Measurements from ENCODE around the gene ZNF654. TPM values are rescaled to one million over a fixed set of nuclear protein-coding genes. Genes with fewer than 3 reads are reported as not detected.
"Not testable (repeated sequence)": the region's sequence is repeated elsewhere in the genome, so short reads cannot be mapped to it uniquely, and the experiment has no call there.

Gene ZNF654
- polyA plus RNA-seq, 1 of the 3 experiments (the other 2 are of a cell fraction) = 1.6 TPM

GRCh38 chr3:88180398-88180999 lies 121.4 kb downstream of the ZNF654 start (continued):
- no peak for TF ChIP-seq ZBTB33 (IDR thresholded peaks at IDR 0.05; ENCODE audit: borderline replicate concordance, low read depth)
- no peak for TF ChIP-seq NRF1 (IDR thresholded peaks at IDR 0.05; ENCODE audit: low read depth, low read length)

DNA sequence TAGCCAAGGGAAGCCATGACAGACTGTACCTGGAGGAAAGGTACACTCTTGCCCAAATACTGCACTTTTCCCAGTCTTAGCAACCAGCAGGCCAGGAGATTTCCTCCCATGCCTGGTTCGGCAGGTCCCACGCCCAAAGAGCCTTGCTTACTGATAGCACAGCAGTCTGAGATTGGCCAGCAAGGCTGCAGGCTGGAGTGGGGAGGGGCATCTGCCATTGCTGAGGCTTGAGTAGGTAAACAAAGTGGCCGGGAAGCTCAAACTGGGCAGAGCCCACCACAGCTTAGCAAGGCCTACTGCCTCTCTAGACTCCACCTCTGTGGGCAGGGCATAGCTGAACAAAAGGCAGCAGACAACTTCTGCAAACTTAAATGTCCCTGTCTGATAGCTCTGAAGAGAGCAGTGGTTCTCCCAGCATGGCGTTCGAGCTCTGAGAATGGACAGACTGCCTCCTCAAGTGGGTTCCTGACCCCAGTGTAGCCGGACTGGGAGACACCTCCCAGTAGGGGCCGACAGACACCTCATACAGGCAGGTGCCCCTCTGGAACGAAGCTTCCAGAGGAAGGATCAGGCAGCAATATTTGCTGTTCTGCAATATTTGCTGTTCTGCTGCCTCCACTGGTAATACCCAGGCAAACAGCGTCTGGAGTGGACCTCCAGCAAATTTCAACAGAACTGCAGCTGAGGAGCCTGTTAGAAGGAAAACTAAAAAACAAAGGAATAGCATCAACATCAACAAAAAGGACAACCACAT lies 123.3 kb downstream of the ZNF654 start:
- 24% methylated on average over 7 of the region's 9 CpGs for WGBS (ENCODE audit: low lambda C conversion rate)
- H3K9ac ChIP-seq; H3K79me2 ChIP-seq (ENCODE audit: insufficient read depth); H3K9me2 ChIP-seq; H3K27ac ChIP-seq (ENCODE audit: low read depth in 2 of 2, low read length in 1 of 2); H3K27me3 ChIP-seq (ENCODE audit: insufficient read depth); H3K4me3 ChIP-seq (ENCODE audit: low read depth in 2 of 2, low read length in 1 of 2); H3K4me2 ChIP-seq; CTCF ChIA-PET; H3K4me1 ChIP-seq (ENCODE audit: control insufficient read depth in 1 of 2, insufficient read depth in 2 of 2, low read depth in 1 of 2, low read length in 1 of 2); H4K20me1 ChIP-seq (ENCODE audit: insufficient read depth); POLR2A ChIA-PET; H3F3A ChIP-seq (replicated peaks; ENCODE audit: insufficient read depth); DNase-seq; H3K36me3 ChIP-seq (replicated peaks in 1 of 2; ENCODE audit: control insufficient read depth in 1 of 2, insufficient read depth in 2 of 2, low read length in 1 of 2); H3K9me3 ChIP-seq; H2AFZ ChIP-seq (ENCODE audit: low read depth): not testable (repeated sequence)

- Histone ChIP-seq H3K9ac (peak overlapping the region; percentile 48; the same call in 1 of the 2 replicates), H3K27ac (ENCODE audit: low read depth in 2 of 2, low read length in 1 of 2) (peak overlapping the region in 1 of 2 experiments; percentile 9; a peak in 1 of 4 replicates), H3K79me2 (ENCODE audit: insufficient read depth) (no peaks in the 10 kb centered on the region), H3K27me3 (ENCODE audit: insufficient read depth) (no peaks in the 10 kb centered on the region), H3K36me3 (replicated peaks in 1 of 2; ENCODE audit: control insufficient read depth in 1 of 2, insufficient read depth in 2 of 2, low read length in 1 of 2) (no peaks in the 10 kb centered on the region), H3K9me2 (no peaks in the 10 kb centered on the region), H4K20me1 (ENCODE audit: insufficient read depth) (no peaks in the 10 kb centered on the region), H3K4me3 (ENCODE audit: low read depth in 2 of 2, low read length in 1 of 2) (peak overlapping the region; percentile 62), H3F3A (replicated peaks; ENCODE audit: insufficient read depth) (peaks cover 4% of the 10 kb centered on the region), H3K9me3 (no peaks in the 10 kb centered on the region), H2AFZ (ENCODE audit: low read depth) (peak overlapping the region; percentile 91), H3K4me2 (peak overlapping the region; percentile 73), H3K4me1 (ENCODE audit: control insufficient read depth in 1 of 2, insufficient read depth in 2 of 2, low read depth in 1 of 2, low read length in 1 of 2) (peaks cover 0 to 2% of the 10 kb centered on the region in 2 experiments; a peak in 2 of 4 replicates)
- CTCF ChIA-PET = interaction anchor here (0.8 kb wide), 1 partner anchor 10 kb away, joined by 3 read pairs; no protein-coding TSS in a partner anchor
- no peak for TF ChIP-seq POLR2AphosphoS5 (IDR thresholded peaks at IDR 0.05; ENCODE audit: low read depth, low read length)
- TF ChIP-seq JUND (IDR thresholded peaks at IDR 0.05) = no peak
- TF ChIP-seq TCF12 (IDR thresholded peaks at IDR 0.05) = peak; percentile 10; the same call in 1 of the 2 replicates
- no peak for TF ChIP-seq GATA2 (CRISPR knock-in tag; IDR thresholded peaks at IDR 0.05)
- TF ChIP-seq GABPA (IDR thresholded peaks at IDR 0.05; ENCODE audit: low read depth) = no peak
- TF ChIP-seq RFX5 (IDR thresholded peaks at IDR 0.05; ENCODE audit: low read length) = no peak
- TF ChIP-seq, protein P1, sequence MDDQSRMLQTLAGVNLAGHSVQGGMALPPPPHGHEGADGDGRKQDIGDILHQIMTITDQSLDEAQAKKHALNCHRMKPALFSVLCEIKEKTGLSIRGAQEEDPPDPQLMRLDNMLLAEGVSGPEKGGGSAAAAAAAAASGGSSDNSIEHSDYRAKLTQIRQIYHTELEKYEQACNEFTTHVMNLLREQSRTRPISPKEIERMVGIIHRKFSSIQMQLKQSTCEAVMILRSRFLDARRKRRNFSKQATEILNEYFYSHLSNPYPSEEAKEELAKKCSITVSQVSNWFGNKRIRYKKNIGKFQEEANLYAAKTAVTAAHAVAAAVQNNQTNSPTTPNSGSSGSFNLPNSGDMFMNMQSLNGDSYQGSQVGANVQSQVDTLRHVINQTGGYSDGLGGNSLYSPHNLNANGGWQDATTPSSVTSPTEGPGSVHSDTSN (IDR thresholded peaks at IDR 0.05) = peak; percentile 67
- no peak for TF ChIP-seq RAD21 (IDR thresholded peaks at IDR 0.05; ENCODE audit: low read length)
- no peak for TF ChIP-seq FOSL2 (IDR thresholded peaks at IDR 0.05; ENCODE audit: borderline replicate concordance, low read depth)
- TF ChIP-seq SIN3A (IDR thresholded peaks at IDR 0.05; ENCODE audit: borderline replicate concordance, low read depth, low read length) = no peak; the same call in 1 of the 2 replicates
- TF ChIP-seq FOXJ3 (CRISPR knock-in tag; IDR thresholded peaks at IDR 0.05) = no peak
- TF ChIP-seq CTCF (IDR thresholded peaks at IDR 0.05) = 0 out of 2 replicates have a peak, but pooled peaks have one; percentile 8
- DNase-seq = peak; percentile 7
- POLR2A ChIA-PET = no interaction called here
- 5% methylated on average over 6 of the region's 6 CpGs for WGBS (ENCODE audit: low lambda C conversion rate)
These were observed 129.4 kb downstream of the ZNF654 start for GRCh38 chr3:88188436-88188835.

Data from SK-N-SH (cell line).